SJSA1 (cell line): Measurements from ENCODE around the gene EXT2. TPM values are rescaled to one million over a fixed set of nuclear protein-coding genes. Genes with fewer than 3 reads are reported as not detected.

ENCODE experiments used
- DNase-seq, 2 experiments: peaks; one replicate each; pipeline ENCODE4 v3.0.0-alpha.2; 2015 to 2020; ENCODE audit warnings: low spot score in 2 of 2, low read depth in 1 of 2
- H3K27ac ChIP-seq: fragments of 250-450 bp; sonication (Bioruptor Pico); 2 replicates; pipeline ENCODE4 v1.5.1; 2020; ENCODE audit warnings: mild to moderate bottlenecking, moderate library complexity
- H3K27me3 ChIP-seq: fragments of 250-450 bp; sonication (Bioruptor Pico); replicated peaks from 2 replicates; pipeline ENCODE4 v1.5.1; 2020; ENCODE audit warnings: mild to moderate bottlenecking, moderate library complexity
- H3K36me3 ChIP-seq: fragments of 250-450 bp; sonication (Bioruptor Pico); 2 replicates; pipeline ENCODE4 v1.5.1; 2020; ENCODE audit warnings: mild to moderate bottlenecking
- H3K4me1 ChIP-seq: fragments of 250-450 bp; sonication (Bioruptor Pico); replicated peaks from 2 replicates; pipeline ENCODE4 v1.6.1; 2021; ENCODE audit warnings: mild to moderate bottlenecking
- H3K4me3 ChIP-seq: fragments of 250-450 bp; sonication (Bioruptor Pico); 2 replicates; pipeline ENCODE4 v1.5.1; 2020; ENCODE audit warnings: mild to moderate bottlenecking
- H3K9me3 ChIP-seq: fragments of 250-450 bp; sonication (Bioruptor Pico); replicated peaks from 2 replicates; pipeline ENCODE4 v1.5.1; 2020; ENCODE audit warnings: mild to moderate bottlenecking
- total RNA-seq: library from RNA; depleted of rRNA; stranded (reverse); fragments of >200 nt; shearing (Covaris generic); gene quantifications from 2 replicates; pipeline ENCODE4 v1.2.3, GENCODE V29; 2014

EXT2 gene
- total RNA-seq, 1 experiment from 2014 or later = 202 TPM

- Histone ChIP-seq H3K27me3 (no peaks in the 10 kb centered on the region), H3K36me3 (peaks cover 88% of the 10 kb centered on the region), H3K27ac (peak overlapping the region; percentile 84), H3K4me3 (peak overlapping the region; percentile 1; the same call in 1 of the 2 replicates), H3K4me1 (peaks cover 45% of the 10 kb centered on the region), H3K9me3 (no peaks in the 10 kb centered on the region)
- DNase-seq = peak; percentile 100
These were observed 175.2 kb downstream of the EXT2 start for GRCh38 chr11:44270403-44271273.

- H3K36me3 ChIP-seq = peaks cover 88% of the 10 kb centered on the region
- no peak overlapping the region for H3K4me3 ChIP-seq
- no peak for DNase-seq
- H3K27me3 ChIP-seq = no peaks in the 10 kb centered on the region
- peak overlapping the region; percentile 84 for H3K27ac ChIP-seq
- peaks cover 45% of the 10 kb centered on the region for H3K4me1 ChIP-seq
- H3K9me3 ChIP-seq = no peaks in the 10 kb centered on the region
These were observed 175.8 kb downstream of the EXT2 start for GRCh38 chr11:44271286-44271685.

GRCh38 chr11:44274404-44274803, 178.9 kb downstream of the EXT2 start:
- no peak overlapping the region for H3K27ac ChIP-seq
- DNase-seq = no peak
- H3K36me3 ChIP-seq = peaks cover 82% of the 10 kb centered on the region
- H3K4me3 ChIP-seq = no peak overlapping the region
- no peaks in the 10 kb centered on the region for H3K9me3 ChIP-seq
- H3K27me3 ChIP-seq = no peaks in the 10 kb centered on the region
- H3K4me1 ChIP-seq = peaks cover 28% of the 10 kb centered on the region

- DNase-seq = no peak
- Histone ChIP-seq H3K36me3 (peaks cover 85% of the 10 kb centered on the region), H3K4me1 (peaks cover 20% of the 10 kb centered on the region), H3K27me3 (no peaks in the 10 kb centered on the region), H3K9me3 (no peaks in the 10 kb centered on the region), H3K27ac (no peak overlapping the region), H3K4me3 (no peak overlapping the region)
These were observed 179.8 kb downstream of the EXT2 start for GRCh38 chr11:44275241-44275640.

- Histone ChIP-seq H3K36me3 (peaks cover 92% of the 10 kb centered on the region), H3K4me1 (peaks cover 12% of the 10 kb centered on the region), H3K27ac (no peak overlapping the region), H3K4me3 (no peak overlapping the region), H3K9me3 (no peaks in the 10 kb centered on the region), H3K27me3 (no peaks in the 10 kb centered on the region)
- DNase-seq = no peak
These were observed 180.6 kb downstream of the EXT2 start for GRCh38 chr11:44275961-44276550.

GRCh38 chr11:44277196-44278090, 182.0 kb downstream of the EXT2 start:
- Histone ChIP-seq H3K4me3 (no peak overlapping the region), H3K36me3 (peaks cover 94% of the 10 kb centered on the region), H3K4me1 (no peaks in the 10 kb centered on the region), H3K27me3 (no peaks in the 10 kb centered on the region), H3K27ac (no peak overlapping the region), H3K9me3 (no peaks in the 10 kb centered on the region)
- DNase-seq = no peak

- DNase-seq = no peak
- no peak overlapping the region for H3K4me3 ChIP-seq
- no peaks in the 10 kb centered on the region for H3K9me3 ChIP-seq
- peaks cover 74% of the 10 kb centered on the region for H3K36me3 ChIP-seq
- no peaks in the 10 kb centered on the region for H3K4me1 ChIP-seq
- no peaks in the 10 kb centered on the region for H3K27me3 ChIP-seq
- no peak overlapping the region for H3K27ac ChIP-seq
These were observed 184.0 kb downstream of the EXT2 start for GRCh38 chr11:44279483-44279882.

GRCh38 chr11:44280257-44280656, 184.8 kb downstream of the EXT2 start:
- Histone ChIP-seq H3K36me3 (peaks cover 69% of the 10 kb centered on the region), H3K27ac (no peak overlapping the region), H3K27me3 (no peaks in the 10 kb centered on the region), H3K4me3 (no peak overlapping the region), H3K4me1 (no peaks in the 10 kb centered on the region), H3K9me3 (no peaks in the 10 kb centered on the region)
- DNase-seq = no peak

- H3K4me3 ChIP-seq = no peak overlapping the region
- H3K27me3 ChIP-seq = no peaks in the 10 kb centered on the region
- no peak overlapping the region for H3K27ac ChIP-seq
- no peak for DNase-seq
- peaks cover 67% of the 10 kb centered on the region for H3K36me3 ChIP-seq
- peaks cover 6% of the 10 kb centered on the region for H3K4me1 ChIP-seq
- H3K9me3 ChIP-seq = no peaks in the 10 kb centered on the region
These were observed 185.7 kb downstream of the EXT2 start for GRCh38 chr11:44281151-44281550.

- H3K9me3 ChIP-seq = no peaks in the 10 kb centered on the region
These were observed 187.1 kb downstream of the EXT2 start for GRCh38 chr11:44282620-44283019.

GRCh38 chr11:44285756-44286155, 190.3 kb downstream of the EXT2 start:
- Histone ChIP-seq H3K36me3 (peaks cover 52% of the 10 kb centered on the region), H3K27me3 (no peaks in the 10 kb centered on the region), H3K4me1 (peaks cover 52% of the 10 kb centered on the region), H3K4me3 (no peak overlapping the region), H3K9me3 (no peaks in the 10 kb centered on the region), H3K27ac (no peak overlapping the region; the same call in 1 of the 2 replicates)
- DNase-seq = no peak

More at GRCh38 chr11:44282620-44283019, 187.1 kb downstream of the EXT2 start:
- Histone ChIP-seq H3K36me3 (peaks cover 62% of the 10 kb centered on the region), H3K27me3 (no peaks in the 10 kb centered on the region), H3K4me1 (peaks cover 21% of the 10 kb centered on the region), H3K27ac (no peak overlapping the region), H3K4me3 (no peak overlapping the region)
- DNase-seq = no peak

GRCh38 chr11:44286268-44286880, 190.9 kb downstream of the EXT2 start:
- no peak overlapping the region for H3K4me3 ChIP-seq
- peaks cover 53% of the 10 kb centered on the region for H3K4me1 ChIP-seq
- peaks cover 49% of the 10 kb centered on the region for H3K36me3 ChIP-seq
- peak in 1 of 2 experiments; percentile 68 for DNase-seq
- peak overlapping the region; percentile 53; the same call in 1 of the 2 replicates for H3K27ac ChIP-seq
- no peaks in the 10 kb centered on the region for H3K9me3 ChIP-seq
- H3K27me3 ChIP-seq = no peaks in the 10 kb centered on the region

- peaks cover 53% of the 10 kb centered on the region for H3K4me1 ChIP-seq
- H3K9me3 ChIP-seq = no peaks in the 10 kb centered on the region
- peak overlapping the region; percentile 53 for H3K27ac ChIP-seq
- H3K36me3 ChIP-seq = peaks cover 43% of the 10 kb centered on the region
- DNase-seq = no peak
- H3K4me3 ChIP-seq = no peak overlapping the region
- H3K27me3 ChIP-seq = no peaks in the 10 kb centered on the region
These were observed 191.4 kb downstream of the EXT2 start for GRCh38 chr11:44286911-44287310.
